ENCODE data around the gene WWC2.

The WWC2 gene

DNA sequence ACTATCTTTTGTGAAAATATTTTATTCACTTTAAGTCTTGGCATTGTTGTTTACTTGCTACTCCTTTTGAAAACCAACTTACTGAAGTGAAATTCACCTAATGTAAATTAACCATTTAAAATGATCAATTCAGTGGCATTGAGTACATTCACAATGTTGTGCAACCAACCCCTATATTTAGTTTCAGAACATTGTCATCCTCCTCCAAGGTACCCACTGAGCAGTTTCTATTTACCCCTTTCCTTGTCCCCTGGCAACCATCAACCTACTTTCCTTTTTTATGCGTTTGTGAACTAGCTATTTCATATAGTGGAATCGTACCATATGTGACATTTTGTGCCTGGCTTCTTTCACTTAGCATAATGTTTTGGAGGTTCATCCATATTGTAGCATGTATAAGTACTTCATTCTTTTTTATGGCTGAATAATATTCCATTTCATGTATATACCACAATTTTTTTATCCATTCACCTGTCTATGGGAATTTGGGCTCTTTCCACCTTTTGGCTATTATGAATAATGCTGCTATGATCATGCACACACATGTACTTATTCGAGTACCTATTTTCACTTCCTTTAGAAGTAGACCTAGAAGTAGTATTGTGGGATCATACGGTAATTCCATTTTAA is 85.0 kb downstream of the WWC2 start:
- no peak overlapping the region for H2BK5ac ChIP-seq (ENCODE audit: low read depth, low read length, poor library complexity, severe bottlenecking)
- H3K79me1 ChIP-seq (replicated peaks; ENCODE audit: low read length, poor library complexity, severe bottlenecking), result peaks cover 18% of the 10 kb centered on the region
- H3K27ac ChIP-seq (ENCODE audit: low read length, poor library complexity, severe bottlenecking), result no peak overlapping the region
- no peak overlapping the region for H3K23ac ChIP-seq (ENCODE audit: low read length in 2 of 2)
- no peaks in the 10 kb centered on the region for H3K36me3 ChIP-seq (ENCODE audit: control insufficient read depth in 1 of 2, insufficient read depth in 2 of 2, low read depth in 1 of 2, low read length in 2 of 2)
- no peaks in the 10 kb centered on the region for H3K27me3 ChIP-seq (ENCODE audit: control insufficient read depth in 1 of 2, insufficient read depth in 1 of 2, low read length in 2 of 2)
- no peak for DNase-seq
- no peak overlapping the region for H4K8ac ChIP-seq (ENCODE audit: low read length)
- H3K4me1 ChIP-seq (ENCODE audit: control insufficient read depth, insufficient read depth, low read depth, low read length), result peaks cover 6% of the 10 kb centered on the region
- H3K14ac ChIP-seq (ENCODE audit: low read length in 2 of 2), result no peak overlapping the region
- H3K9me3 ChIP-seq (ENCODE audit: control insufficient read depth, low read length), result no peaks in the 10 kb centered on the region
- no peak overlapping the region for H4K91ac ChIP-seq (ENCODE audit: low read length)
- H3K4ac ChIP-seq (ENCODE audit: low read depth in 1 of 2, low read length in 2 of 2), result no peak overlapping the region
- no peak overlapping the region for H2BK12ac ChIP-seq (ENCODE audit: low read length in 2 of 2)
- H3K4me3 ChIP-seq (ENCODE audit: insufficient read depth in 1 of 2, low read depth in 1 of 2, low read length in 2 of 2), result no peak overlapping the region
- H2BK15ac ChIP-seq (ENCODE audit: low read depth, poor library complexity, severe bottlenecking), result no peak overlapping the region
- no peak overlapping the region for H2AK5ac ChIP-seq (ENCODE audit: low read length, severe bottlenecking)
- 100% methylated on average over 2 of the region's 4 CpGs for WGBS
- H3K18ac ChIP-seq (ENCODE audit: low read depth in 1 of 2, low read length in 2 of 2), result no peak overlapping the region
- H2AFZ ChIP-seq (ENCODE audit: low read depth, low read length), result no peak overlapping the region
- no peak overlapping the region for H3K9ac ChIP-seq (ENCODE audit: low read length)
- no peak overlapping the region for H2BK120ac ChIP-seq (ENCODE audit: low read depth, low read length)
- no peak overlapping the region for H3K4me2 ChIP-seq (ENCODE audit: low read length, poor library complexity, severe bottlenecking)

- Histone ChIP-seq H2BK120ac (ENCODE audit: low read depth, low read length) (no peak overlapping the region), H3K27ac (ENCODE audit: low read length, poor library complexity, severe bottlenecking) (no peak overlapping the region), H3K18ac (ENCODE audit: low read depth in 1 of 2, low read length in 2 of 2) (no peak overlapping the region), H3K4me1 (ENCODE audit: control insufficient read depth, insufficient read depth, low read depth, low read length) (peaks cover 6% of the 10 kb centered on the region), H3K23ac (ENCODE audit: low read length in 2 of 2) (no peak overlapping the region), H2BK5ac (ENCODE audit: low read depth, low read length, poor library complexity, severe bottlenecking) (no peak overlapping the region), H3K14ac (ENCODE audit: low read length in 2 of 2) (no peak overlapping the region), H4K91ac (ENCODE audit: low read length) (no peak overlapping the region), H3K79me1 (replicated peaks; ENCODE audit: low read length, poor library complexity, severe bottlenecking) (peaks cover 17% of the 10 kb centered on the region), H3K9me3 (ENCODE audit: control insufficient read depth, low read length) (no peaks in the 10 kb centered on the region), H4K8ac (ENCODE audit: low read length) (no peak overlapping the region), H3K9ac (ENCODE audit: low read length) (no peak overlapping the region), H3K36me3 (ENCODE audit: control insufficient read depth in 1 of 2, insufficient read depth in 2 of 2, low read depth in 1 of 2, low read length in 2 of 2) (no peaks in the 10 kb centered on the region), H3K4ac (ENCODE audit: low read depth in 1 of 2, low read length in 2 of 2) (no peak overlapping the region), H3K4me3 (ENCODE audit: insufficient read depth in 1 of 2, low read depth in 1 of 2, low read length in 2 of 2) (no peak overlapping the region), H2AK5ac (ENCODE audit: low read length, severe bottlenecking) (no peak overlapping the region), H3K4me2 (ENCODE audit: low read length, poor library complexity, severe bottlenecking) (no peak overlapping the region), H2AFZ (ENCODE audit: low read depth, low read length) (no peak overlapping the region), H2BK12ac (ENCODE audit: low read length in 2 of 2) (no peak overlapping the region), H3K27me3 (ENCODE audit: control insufficient read depth in 1 of 2, insufficient read depth in 1 of 2, low read length in 2 of 2) (no peaks in the 10 kb centered on the region), H2BK15ac (ENCODE audit: low read depth, poor library complexity, severe bottlenecking) (no peak overlapping the region)
- WGBS, result 91% methylated on average over 4 of the region's 5 CpGs
- DNase-seq, result peak; percentile 60
Observed at GRCh38 chr4:183185018-183185417, 86.0 kb downstream of the WWC2 start.

GRCh38 chr4:183185559-183185958 is 86.5 kb downstream of the WWC2 start:
- H2AK5ac ChIP-seq (ENCODE audit: low read length, severe bottlenecking), result no peak overlapping the region
- no peaks in the 10 kb centered on the region for H3K27me3 ChIP-seq (ENCODE audit: control insufficient read depth in 1 of 2, insufficient read depth in 1 of 2, low read length in 2 of 2)
- no peak overlapping the region for H3K23ac ChIP-seq (ENCODE audit: low read length in 2 of 2)
- no peak overlapping the region for H2BK12ac ChIP-seq (ENCODE audit: low read length in 2 of 2)
- H3K36me3 ChIP-seq (ENCODE audit: control insufficient read depth in 1 of 2, insufficient read depth in 2 of 2, low read depth in 1 of 2, low read length in 2 of 2), result no peaks in the 10 kb centered on the region
- H2AFZ ChIP-seq (ENCODE audit: low read depth, low read length), result no peak overlapping the region
- peaks cover 6% of the 10 kb centered on the region for H3K4me1 ChIP-seq (ENCODE audit: control insufficient read depth, insufficient read depth, low read depth, low read length)
- H3K4me2 ChIP-seq (ENCODE audit: low read length, poor library complexity, severe bottlenecking), result no peak overlapping the region
- H3K4me3 ChIP-seq (ENCODE audit: insufficient read depth in 1 of 2, low read depth in 1 of 2, low read length in 2 of 2), result no peak overlapping the region
- no peak overlapping the region for H3K27ac ChIP-seq (ENCODE audit: low read length, poor library complexity, severe bottlenecking)
- no peak overlapping the region for H3K18ac ChIP-seq (ENCODE audit: low read depth in 1 of 2, low read length in 2 of 2)
- H3K9ac ChIP-seq (ENCODE audit: low read length), result no peak overlapping the region
- H3K9me3 ChIP-seq (ENCODE audit: control insufficient read depth, low read length), result no peaks in the 10 kb centered on the region
- no peak overlapping the region for H4K8ac ChIP-seq (ENCODE audit: low read length)
- H3K14ac ChIP-seq (ENCODE audit: low read length in 2 of 2), result no peak overlapping the region
- WGBS, result 87% methylated on average over 1 of the region's 2 CpGs
- no peak overlapping the region for H4K91ac ChIP-seq (ENCODE audit: low read length)
- peaks cover 16% of the 10 kb centered on the region for H3K79me1 ChIP-seq (replicated peaks; ENCODE audit: low read length, poor library complexity, severe bottlenecking)
- no peak overlapping the region for H2BK120ac ChIP-seq (ENCODE audit: low read depth, low read length)
- DNase-seq, result no peak
- no peak overlapping the region for H2BK5ac ChIP-seq (ENCODE audit: low read depth, low read length, poor library complexity, severe bottlenecking)
- no peak overlapping the region for H3K4ac ChIP-seq (ENCODE audit: low read depth in 1 of 2, low read length in 2 of 2)
- H2BK15ac ChIP-seq (ENCODE audit: low read depth, poor library complexity, severe bottlenecking), result no peak overlapping the region

DNA sequence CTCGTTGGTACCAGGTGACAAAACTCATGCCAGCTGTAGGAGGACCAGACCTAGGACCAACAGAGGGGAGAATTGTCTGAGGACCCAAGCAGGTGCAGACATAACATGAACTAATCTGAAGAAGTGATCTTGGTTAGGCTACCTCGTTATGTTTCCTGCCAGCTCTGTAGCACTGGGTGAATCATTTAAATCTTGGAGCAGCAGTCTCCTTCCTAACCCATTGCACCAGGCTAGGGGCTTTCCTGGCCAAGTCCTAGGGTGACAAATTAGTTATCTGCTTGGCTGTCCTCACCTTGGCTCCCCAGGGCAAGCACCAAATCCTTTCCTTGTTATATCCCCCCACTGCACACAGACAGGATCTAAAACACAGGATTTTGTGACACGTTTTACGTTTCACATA is 87.8 kb downstream of the WWC2 start:
- Histone ChIP-seq H4K91ac (ENCODE audit: low read length) (no peak overlapping the region), H3K27me3 (ENCODE audit: control insufficient read depth in 1 of 2, insufficient read depth in 1 of 2, low read length in 2 of 2) (no peaks in the 10 kb centered on the region), H3K23ac (ENCODE audit: low read length in 2 of 2) (no peak overlapping the region), H3K79me1 (replicated peaks; ENCODE audit: low read length, poor library complexity, severe bottlenecking) (peaks cover 16% of the 10 kb centered on the region), H2BK15ac (ENCODE audit: low read depth, poor library complexity, severe bottlenecking) (no peak overlapping the region), H3K4ac (ENCODE audit: low read depth in 1 of 2, low read length in 2 of 2) (no peak overlapping the region), H2BK12ac (ENCODE audit: low read length in 2 of 2) (no peak overlapping the region), H3K9ac (ENCODE audit: low read length) (no peak overlapping the region), H2BK120ac (ENCODE audit: low read depth, low read length) (no peak overlapping the region), H3K14ac (ENCODE audit: low read length in 2 of 2) (no peak overlapping the region), H3K9me3 (ENCODE audit: control insufficient read depth, low read length) (no peaks in the 10 kb centered on the region), H3K4me2 (ENCODE audit: low read length, poor library complexity, severe bottlenecking) (no peak overlapping the region), H3K4me3 (ENCODE audit: insufficient read depth in 1 of 2, low read depth in 1 of 2, low read length in 2 of 2) (no peak overlapping the region), H2BK5ac (ENCODE audit: low read depth, low read length, poor library complexity, severe bottlenecking) (no peak overlapping the region), H2AFZ (ENCODE audit: low read depth, low read length) (no peak overlapping the region), H3K4me1 (ENCODE audit: control insufficient read depth, insufficient read depth, low read depth, low read length) (peaks cover 6% of the 10 kb centered on the region), H3K36me3 (ENCODE audit: control insufficient read depth in 1 of 2, insufficient read depth in 2 of 2, low read depth in 1 of 2, low read length in 2 of 2) (no peaks in the 10 kb centered on the region), H3K18ac (ENCODE audit: low read depth in 1 of 2, low read length in 2 of 2) (peak overlapping the region in 1 of 2 experiments; percentile 34), H4K8ac (ENCODE audit: low read length) (no peak overlapping the region), H3K27ac (ENCODE audit: low read length, poor library complexity, severe bottlenecking) (no peak overlapping the region), H2AK5ac (ENCODE audit: low read length, severe bottlenecking) (no peak overlapping the region)
- DNase-seq, result no peak
- 93% methylated on average over 4 of the region's 4 CpGs for WGBS

Measured in mesenchymal stem cell (in vitro differentiated cells and primary cell).